Stimulated activated CD4-positive, alpha-beta T cell treated with anti-CD3 and anti-CD28 coated beads, Interleukin-4, amount 100 ng/mL, for 24 hours (primary cell): Measurements from ENCODE around the gene WAS.
"Not testable (repeated sequence)": the region's sequence is repeated elsewhere in the genome, so short reads cannot be mapped to it uniquely, and the experiment has no call there.

Experiments used
- DNase-seq: peaks from one replicate; pipeline ENCODE4 v3.0.0-alpha.2; 2020

WAS gene

DNA sequence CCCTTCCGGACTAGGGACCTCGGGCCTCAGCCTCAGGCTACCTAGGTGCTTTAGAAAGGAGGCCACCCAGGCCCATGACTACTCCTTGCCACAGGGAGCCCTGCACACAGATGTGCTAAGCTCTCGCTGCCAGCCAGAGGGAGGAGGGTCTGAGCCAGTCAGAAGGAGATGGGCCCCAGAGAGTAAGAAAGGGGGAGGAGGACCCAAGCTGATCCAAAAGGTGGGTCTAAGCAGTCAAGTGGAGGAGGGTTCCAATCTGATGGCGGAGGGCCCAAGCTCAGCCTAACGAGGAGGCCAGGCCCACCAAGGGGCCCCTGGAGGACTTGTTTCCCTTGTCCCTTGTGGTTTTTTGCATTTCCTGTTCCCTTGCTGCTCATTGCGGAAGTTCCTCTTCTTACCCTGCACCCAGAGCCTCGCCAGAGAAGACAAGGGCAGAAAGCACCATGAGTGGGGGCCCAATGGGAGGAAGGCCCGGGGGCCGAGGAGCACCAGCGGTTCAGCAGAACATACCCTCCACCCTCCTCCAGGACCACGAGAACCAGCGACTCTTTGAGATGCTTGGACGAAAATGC, at the start of gene WAS:
TSS of gene WAS (plus strand) at position 389 of the 572 bp plus-strand sequence. CDS start at position 444, 55 bp downstream.
- peak; percentile 48 for DNase-seq

DNA sequence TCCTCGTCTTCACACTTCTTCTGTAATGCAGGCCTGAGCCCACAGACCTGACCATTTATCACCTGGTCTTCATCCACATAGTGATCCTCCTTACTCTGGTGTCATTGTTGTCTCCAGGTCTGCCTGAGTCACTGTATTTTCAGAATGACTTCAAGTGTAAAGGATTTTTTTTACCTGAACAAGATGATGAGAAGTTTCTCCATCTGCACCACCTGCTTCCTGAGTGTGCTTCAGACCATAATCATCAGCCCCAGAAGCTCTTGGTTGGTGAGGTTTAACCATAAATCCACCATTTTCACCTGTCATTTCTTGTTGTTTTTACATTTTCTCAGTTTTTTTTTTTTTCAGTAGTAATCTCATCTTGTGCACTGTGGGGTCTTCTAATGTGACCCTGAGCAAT, 47.3 kb upstream of the WAS start:
- DNase-seq = no peak

DNA sequence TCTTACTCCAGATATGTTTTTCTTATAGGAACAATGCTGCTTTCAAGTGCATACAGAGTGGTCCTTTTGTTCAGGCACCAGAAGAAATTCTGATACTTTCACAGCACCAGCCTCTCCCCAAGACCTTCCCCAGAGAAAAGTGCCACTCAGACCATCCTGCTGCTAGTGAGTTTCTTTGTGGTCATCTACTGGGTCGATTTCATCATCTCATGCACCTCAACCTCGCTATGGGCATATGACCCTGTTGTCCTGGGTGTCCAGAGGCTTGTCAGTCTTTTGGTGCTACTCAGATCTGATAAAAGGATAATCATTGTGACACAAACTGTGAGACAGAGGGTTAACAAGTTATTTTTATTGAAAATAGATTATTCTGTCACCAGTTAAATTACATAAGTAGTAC, 46.8 kb upstream of the WAS start:
- DNase-seq = no peak

- no peak for DNase-seq
Observed at GRCh38 chrX:48645669-48646068, 37.9 kb upstream of the WAS start.

DNA sequence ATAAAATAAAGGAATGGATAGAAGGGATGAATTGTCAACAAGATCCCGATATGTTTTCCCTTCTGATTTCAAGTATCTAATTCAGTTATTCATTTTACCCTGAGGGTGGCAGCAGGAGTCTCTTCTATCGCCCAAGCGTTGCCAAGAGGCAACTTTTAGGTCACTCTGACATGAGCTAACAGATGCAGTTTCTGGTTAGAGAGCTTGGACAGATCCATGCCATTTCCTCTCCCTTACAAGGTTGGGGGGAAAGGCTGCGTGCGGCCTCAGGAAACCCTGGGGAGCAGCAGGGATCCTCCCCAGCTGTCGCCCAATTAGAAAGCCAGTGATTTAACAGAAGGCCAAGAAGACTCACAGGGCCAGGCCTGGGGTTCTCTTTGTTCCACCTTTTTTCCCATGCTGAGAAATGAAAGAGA, 35.3 kb upstream of the WAS start:
- DNase-seq = peak; percentile 31

DNA sequence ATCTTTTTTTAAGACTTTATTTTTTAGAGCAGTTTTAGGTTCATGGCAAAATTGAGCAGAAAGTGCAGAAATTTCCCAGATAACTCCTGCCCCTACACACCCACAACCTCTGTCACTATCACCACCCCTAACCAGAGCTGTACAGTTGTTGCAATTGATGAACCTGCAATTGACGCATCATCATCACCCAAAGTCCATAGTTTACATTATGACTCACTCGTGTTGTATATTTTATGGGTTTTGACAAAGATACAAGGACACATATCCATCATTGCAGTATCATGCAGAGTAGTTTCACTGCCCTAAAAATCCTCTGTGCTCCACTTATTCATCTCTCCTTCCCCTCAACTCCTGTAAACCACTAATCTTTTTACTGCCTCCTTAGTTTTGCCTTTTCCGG, 34.5 kb upstream of the WAS start:
- DNase-seq = no peak

GRCh38 chrX:48652055-48652579, 31.5 kb upstream of the WAS start:
- DNase-seq = not testable (repeated sequence)

DNA sequence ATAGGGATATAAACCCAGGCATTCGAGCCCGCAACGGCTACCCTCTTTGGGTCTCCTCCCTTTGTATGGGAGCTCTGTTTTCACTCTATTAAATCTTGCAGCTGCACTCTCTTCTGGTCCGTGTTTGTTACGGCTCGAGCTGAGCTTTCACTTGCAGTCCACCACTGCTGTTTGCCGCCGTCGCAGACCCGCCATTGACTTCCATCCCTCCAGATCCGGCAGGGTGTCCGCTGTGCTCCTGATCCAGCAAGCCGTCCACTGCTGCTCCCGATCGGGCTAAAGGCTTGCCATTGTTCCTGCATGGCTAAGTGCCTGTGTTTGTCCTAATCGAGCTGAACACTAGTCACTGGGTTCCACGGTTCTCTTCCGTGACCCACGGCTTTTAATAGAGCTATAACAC, 28.9 kb upstream of the WAS start:
- not testable (repeated sequence) for DNase-seq

GRCh38 chrX:48659686-48660085, 23.9 kb upstream of the WAS start:
- DNase-seq = not testable (repeated sequence)

DNA sequence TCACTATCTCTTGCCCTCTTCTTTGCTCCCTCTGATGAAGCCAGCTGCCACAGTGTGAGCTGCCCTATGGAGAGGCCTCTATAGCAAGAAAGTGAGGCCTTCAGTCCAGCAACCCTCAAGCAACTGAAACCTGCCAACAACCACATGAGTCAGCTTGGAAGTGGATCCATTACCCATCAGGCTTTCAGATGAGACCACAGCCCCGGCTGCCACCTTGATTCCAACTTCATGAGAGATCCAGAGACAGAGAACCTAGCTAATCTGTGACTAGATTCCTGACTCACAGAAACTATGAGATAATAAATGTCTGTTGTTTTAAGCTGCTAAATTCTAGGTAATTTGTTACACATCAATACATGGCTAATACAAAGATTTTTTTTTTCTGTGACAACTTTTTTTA, 20.4 kb upstream of the WAS start:
- DNase-seq = no peak

DNA sequence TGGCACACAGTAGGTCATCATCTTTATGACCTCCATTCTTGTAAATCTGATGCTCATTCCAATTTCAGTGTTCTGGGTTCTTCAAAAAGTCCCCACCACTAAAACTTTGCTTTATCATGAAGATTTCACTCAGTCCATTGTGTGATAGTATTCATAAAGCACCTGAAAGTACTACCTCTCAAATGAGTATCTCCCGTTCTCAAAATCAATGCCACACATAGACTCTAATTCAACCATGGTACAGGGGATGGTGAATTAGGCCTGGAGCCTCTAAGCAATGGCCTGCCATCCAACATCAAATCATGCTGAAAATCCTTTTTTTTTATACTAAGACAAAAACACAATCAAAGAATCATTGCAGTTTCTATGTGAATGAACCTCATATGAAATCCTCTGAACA, 19.4 kb upstream of the WAS start:
- DNase-seq = no peak

GRCh38 chrX:48665991-48666390, 17.6 kb upstream of the WAS start:
- no peak for DNase-seq

- no peak for DNase-seq
Observed at GRCh38 chrX:48666649-48667048, 16.9 kb upstream of the WAS start.

DNA sequence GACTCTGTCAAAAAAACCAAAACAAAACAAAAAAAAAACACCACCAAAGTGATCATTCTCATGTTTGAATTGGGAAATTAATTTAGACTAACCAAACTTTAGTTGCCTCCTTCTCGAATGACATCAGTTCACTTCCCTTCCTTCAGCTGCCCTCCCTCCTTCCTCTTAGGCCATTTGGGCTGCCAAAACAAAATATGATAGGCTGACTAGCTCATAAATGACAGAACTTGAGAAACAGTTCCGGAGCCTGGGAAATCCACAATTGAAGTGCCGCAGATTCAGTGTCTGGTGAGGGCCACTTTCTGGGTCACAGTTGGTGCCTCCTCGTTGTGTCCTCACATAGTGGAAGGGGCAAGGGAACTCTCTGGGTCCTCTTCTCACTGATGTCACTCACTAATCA, 16.1 kb upstream of the WAS start:
- no peak for DNase-seq

GRCh38 chrX:48668187-48668586, 15.4 kb upstream of the WAS start:
- DNase-seq = not testable (repeated sequence)

GRCh38 chrX:48676106-48676892, 7.3 kb upstream of the WAS start:
- DNase-seq = peak; percentile 88

DNA sequence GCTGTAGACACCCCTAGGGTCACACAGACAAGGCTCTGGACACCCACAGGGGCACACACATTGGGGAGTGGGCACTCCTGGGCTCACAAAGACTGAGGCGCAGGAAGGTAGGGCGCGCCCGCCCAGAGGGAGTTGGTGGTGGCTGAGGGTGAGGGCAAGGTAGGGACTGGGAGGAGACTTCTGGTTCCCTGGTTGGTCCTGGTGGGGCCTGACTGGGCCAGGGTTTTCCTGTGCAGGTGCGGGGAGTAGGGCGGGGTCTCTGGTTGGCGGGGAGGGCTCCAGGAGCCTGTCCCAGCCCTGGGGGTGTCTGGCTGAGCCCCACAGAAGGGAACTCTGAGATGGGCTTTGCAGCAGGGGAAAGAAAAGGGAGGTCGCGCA, 6.7 kb upstream of the WAS start:
- DNase-seq = peak; percentile 9

DNA sequence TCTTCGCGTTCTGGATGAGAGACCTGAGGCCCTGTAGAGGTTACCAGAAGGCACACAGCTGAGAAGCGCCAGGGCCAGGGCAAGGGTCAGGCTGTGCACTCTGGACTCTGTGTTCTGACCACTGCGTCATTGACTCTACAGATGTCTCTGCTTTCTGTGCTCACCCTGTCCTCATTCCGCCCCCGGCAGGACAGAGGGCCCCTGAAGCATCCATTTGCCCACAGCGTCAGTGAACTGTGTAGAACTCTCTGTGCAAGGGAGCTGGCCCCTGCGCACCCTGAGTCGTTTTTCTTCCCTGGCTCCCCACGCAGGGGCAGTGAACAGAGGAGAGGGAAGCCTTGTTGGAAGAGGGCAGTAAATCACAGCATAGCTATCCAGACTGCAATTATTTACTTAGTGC, 6.1 kb upstream of the WAS start:
- DNase-seq = no peak

- peak; percentile 36 for DNase-seq
Observed at GRCh38 chrX:48680467-48680866, 3.1 kb upstream of the WAS start.

DNA sequence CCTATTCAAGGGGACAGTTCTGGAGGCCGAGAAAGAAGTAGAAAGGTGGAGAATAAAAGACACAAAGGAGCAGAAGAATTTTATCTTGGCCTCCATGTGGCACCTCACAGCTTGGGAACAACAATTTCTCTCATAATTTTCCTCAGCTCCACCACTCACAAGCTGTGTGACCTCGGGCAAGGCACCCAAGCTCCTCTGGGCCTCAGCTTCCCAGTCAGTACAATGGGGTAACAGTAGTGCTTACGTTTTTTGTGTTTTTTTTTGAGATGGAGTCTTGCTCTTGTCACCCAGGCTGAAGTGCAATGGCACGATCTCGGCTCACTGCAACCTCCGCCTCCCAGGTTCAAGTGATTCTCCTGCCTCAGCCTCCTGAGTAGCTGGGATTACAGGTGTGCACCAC, 2.7 kb upstream of the WAS start:
- not testable (repeated sequence) for DNase-seq

- DNase-seq = no peak
Observed at GRCh38 chrX:48681539-48682183, 1.9 kb upstream of the WAS start.

DNA sequence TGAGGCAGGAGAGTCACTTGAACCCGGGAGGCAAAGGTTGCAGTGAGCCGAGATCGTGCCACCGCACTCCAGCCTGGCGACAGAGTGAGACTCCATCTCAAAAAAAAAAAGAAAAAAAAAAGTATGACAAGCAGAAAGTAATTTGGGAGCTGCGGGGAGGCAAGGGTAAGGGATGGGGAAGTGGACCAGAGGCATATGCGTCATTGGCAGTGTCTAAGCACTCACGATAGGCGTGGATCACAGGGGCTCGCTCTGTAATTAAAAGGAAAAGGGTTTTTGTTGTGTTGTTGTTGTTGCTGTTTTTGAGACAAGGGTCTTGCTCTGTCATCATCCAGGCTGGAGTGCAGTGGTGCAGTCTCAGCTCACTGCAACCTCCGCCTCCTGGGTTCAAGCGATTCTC, 804 bp upstream of the WAS start:
- not testable (repeated sequence) for DNase-seq

DNA sequence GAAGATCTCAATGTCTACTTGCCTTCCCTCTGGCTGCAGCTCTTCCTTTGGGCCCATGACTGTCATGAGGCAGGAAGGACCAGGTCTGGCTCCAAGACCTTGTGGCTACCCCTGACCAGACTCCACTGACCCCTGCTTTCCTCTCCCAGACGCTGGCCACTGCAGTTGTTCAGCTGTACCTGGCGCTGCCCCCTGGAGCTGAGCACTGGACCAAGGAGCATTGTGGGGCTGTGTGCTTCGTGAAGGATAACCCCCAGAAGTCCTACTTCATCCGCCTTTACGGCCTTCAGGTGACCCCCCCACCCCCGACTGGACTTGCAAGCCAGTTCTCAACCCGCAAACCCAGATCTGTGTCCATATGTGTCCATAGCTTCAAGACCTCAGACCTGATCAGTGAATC, 535 bp downstream of the WAS start:
- DNase-seq = no peak

DNA sequence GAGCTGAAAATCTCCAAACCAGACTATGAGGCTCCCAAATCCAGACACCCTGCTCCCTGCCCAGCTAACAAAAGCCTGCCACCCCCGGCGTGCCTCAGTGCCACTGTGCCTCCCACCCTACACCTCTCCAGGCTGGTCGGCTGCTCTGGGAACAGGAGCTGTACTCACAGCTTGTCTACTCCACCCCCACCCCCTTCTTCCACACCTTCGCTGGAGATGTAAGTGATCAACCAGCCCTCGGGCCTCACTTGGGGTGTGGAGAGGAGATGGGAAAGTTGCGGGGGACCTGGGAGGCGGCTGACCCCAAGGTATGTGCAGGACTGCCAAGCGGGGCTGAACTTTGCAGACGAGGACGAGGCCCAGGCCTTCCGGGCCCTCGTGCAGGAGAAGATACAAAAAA, 1.8 kb downstream of the WAS start:
- DNase-seq = no peak
